ENCODE results near the gene SEMA3F.

Gene SEMA3F

DNA sequence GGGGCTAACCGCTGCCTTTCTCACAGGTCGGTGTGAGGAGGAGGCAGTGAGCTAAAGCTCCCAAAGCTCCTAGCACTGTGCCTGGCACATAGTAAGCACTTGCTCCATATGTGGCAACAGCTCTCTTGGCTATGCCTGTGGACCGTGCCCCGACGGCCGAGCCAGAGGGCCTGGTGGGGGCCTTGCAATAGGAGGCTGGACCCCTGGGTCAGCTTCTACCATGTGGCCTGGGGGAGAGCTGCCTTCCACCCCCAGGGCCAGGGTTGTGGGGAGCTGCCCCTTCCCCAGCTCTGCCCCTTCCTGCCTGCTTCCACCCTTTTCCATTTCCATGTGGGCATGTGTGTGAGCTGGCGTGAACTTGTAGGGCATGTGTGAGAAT, 19.4 kb downstream of the SEMA3F start:
- no peaks in the 10 kb centered on the region for H3K9me3 ChIP-seq (ENCODE audit: insufficient read depth, low read length)
- no peaks in the 10 kb centered on the region for H3K79me2 ChIP-seq (ENCODE audit: insufficient read depth, low read length)
- no peaks in the 10 kb centered on the region for H4K20me1 ChIP-seq (ENCODE audit: low read depth, low read length)
- no peaks in the 10 kb centered on the region for H3K9me2 ChIP-seq (replicated peaks; ENCODE audit: insufficient read depth, low read length)
- no peak overlapping the region for H2AFZ ChIP-seq (ENCODE audit: low read depth, low read length, severe bottlenecking)
- no peaks in the 10 kb centered on the region for H3F3A ChIP-seq (ENCODE audit: insufficient read depth)
- no peak overlapping the region for H3K27ac ChIP-seq (ENCODE audit: low read depth, low read length)
- TF ChIP-seq, protein P1, sequence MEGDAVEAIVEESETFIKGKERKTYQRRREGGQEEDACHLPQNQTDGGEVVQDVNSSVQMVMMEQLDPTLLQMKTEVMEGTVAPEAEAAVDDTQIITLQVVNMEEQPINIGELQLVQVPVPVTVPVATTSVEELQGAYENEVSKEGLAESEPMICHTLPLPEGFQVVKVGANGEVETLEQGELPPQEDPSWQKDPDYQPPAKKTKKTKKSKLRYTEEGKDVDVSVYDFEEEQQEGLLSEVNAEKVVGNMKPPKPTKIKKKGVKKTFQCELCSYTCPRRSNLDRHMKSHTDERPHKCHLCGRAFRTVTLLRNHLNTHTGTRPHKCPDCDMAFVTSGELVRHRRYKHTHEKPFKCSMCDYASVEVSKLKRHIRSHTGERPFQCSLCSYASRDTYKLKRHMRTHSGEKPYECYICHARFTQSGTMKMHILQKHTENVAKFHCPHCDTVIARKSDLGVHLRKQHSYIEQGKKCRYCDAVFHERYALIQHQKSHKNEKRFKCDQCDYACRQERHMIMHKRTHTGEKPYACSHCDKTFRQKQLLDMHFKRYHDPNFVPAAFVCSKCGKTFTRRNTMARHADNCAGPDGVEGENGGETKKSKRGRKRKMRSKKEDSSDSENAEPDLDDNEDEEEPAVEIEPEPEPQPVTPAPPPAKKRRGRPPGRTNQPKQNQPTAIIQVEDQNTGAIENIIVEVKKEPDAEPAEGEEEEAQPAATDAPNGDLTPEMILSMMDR (IDR thresholded peaks at IDR 0.05; ENCODE audit: insufficient read depth, low read length, poor library complexity, severe bottlenecking) = no peak
- TF ChIP-seq EZH2phosphoT487 (conservative IDR thresholded peaks at IDR 0.05; ENCODE audit: low read length) = no peak
- H3K4me3 ChIP-seq (ENCODE audit: insufficient read depth, low read length, poor library complexity, severe bottlenecking) = no peak overlapping the region
- no peak overlapping the region for H3K9ac ChIP-seq (ENCODE audit: low read length)
- H3K4me2 ChIP-seq (ENCODE audit: low read depth, low read length, poor library complexity, severe bottlenecking) = no peak overlapping the region
- H3K36me3 ChIP-seq (ENCODE audit: low read length) = no peaks in the 10 kb centered on the region
- no peaks in the 10 kb centered on the region for H3K27me3 ChIP-seq (ENCODE audit: low read length)

DNA sequence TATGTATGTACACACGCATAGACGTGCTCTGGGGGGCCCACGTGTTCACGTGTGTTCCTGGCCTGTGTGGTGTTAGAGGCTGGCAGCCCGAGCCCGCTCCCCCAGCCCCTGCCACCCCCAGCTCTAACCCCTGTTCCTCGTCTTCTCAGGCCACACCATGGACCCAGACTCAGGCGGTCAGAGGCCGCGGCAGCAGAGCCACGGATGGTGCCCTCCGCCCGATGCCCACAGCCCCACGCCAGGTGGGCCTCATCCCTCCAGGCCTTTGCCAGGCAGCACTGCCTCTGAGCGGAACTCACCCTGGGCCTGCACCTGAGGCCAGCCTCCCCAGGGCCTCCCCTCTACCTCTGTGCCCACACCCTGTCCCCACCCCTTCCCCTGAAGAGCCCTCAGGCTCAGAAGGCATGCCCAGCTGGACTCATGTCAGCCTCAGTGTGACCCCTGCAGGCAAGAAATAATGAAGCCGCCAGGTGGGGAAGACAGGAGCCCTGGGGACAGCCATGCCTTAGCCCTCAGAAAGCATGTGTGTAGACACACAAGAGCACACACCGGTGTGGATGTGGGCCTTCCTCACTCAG, 19.9 kb downstream of the SEMA3F start:
- no peak overlapping the region for H3K4me2 ChIP-seq (ENCODE audit: low read depth, low read length, poor library complexity, severe bottlenecking)
- H3K9me3 ChIP-seq (ENCODE audit: insufficient read depth, low read length) = no peaks in the 10 kb centered on the region
- H3K27me3 ChIP-seq (ENCODE audit: low read length) = no peaks in the 10 kb centered on the region
- no peak overlapping the region for H3K9ac ChIP-seq (ENCODE audit: low read length)
- no peaks in the 10 kb centered on the region for H3K9me2 ChIP-seq (replicated peaks; ENCODE audit: insufficient read depth, low read length)
- H4K20me1 ChIP-seq (ENCODE audit: low read depth, low read length) = no peaks in the 10 kb centered on the region
- TF ChIP-seq, protein P1 (IDR thresholded peaks at IDR 0.05; ENCODE audit: insufficient read depth, low read length, poor library complexity, severe bottlenecking) = no peak
- no peak for TF ChIP-seq EZH2phosphoT487 (conservative IDR thresholded peaks at IDR 0.05; ENCODE audit: low read length)
- H3K36me3 ChIP-seq (ENCODE audit: low read length) = no peaks in the 10 kb centered on the region
- H3K79me2 ChIP-seq (ENCODE audit: insufficient read depth, low read length) = no peaks in the 10 kb centered on the region
- no peak overlapping the region for H2AFZ ChIP-seq (ENCODE audit: low read depth, low read length, severe bottlenecking)
- H3K4me3 ChIP-seq (ENCODE audit: insufficient read depth, low read length, poor library complexity, severe bottlenecking) = no peak overlapping the region
- H3K27ac ChIP-seq (ENCODE audit: low read depth, low read length) = no peak overlapping the region
- no peaks in the 10 kb centered on the region for H3F3A ChIP-seq (ENCODE audit: insufficient read depth)

- H3K36me3 ChIP-seq (ENCODE audit: low read length) = no peaks in the 10 kb centered on the region
- no peak overlapping the region for H3K4me2 ChIP-seq (ENCODE audit: low read depth, low read length, poor library complexity, severe bottlenecking)
- no peak for TF ChIP-seq EZH2phosphoT487 (conservative IDR thresholded peaks at IDR 0.05; ENCODE audit: low read length)
- TF ChIP-seq, protein P1 (IDR thresholded peaks at IDR 0.05; ENCODE audit: insufficient read depth, low read length, poor library complexity, severe bottlenecking) = no peak
- no peak overlapping the region for H3K27ac ChIP-seq (ENCODE audit: low read depth, low read length)
- H3K9me3 ChIP-seq (ENCODE audit: insufficient read depth, low read length) = no peaks in the 10 kb centered on the region
- H3K9ac ChIP-seq (ENCODE audit: low read length) = no peak overlapping the region
- H4K20me1 ChIP-seq (ENCODE audit: low read depth, low read length) = no peaks in the 10 kb centered on the region
- no peaks in the 10 kb centered on the region for H3K79me2 ChIP-seq (ENCODE audit: insufficient read depth, low read length)
- no peaks in the 10 kb centered on the region for H3K9me2 ChIP-seq (replicated peaks; ENCODE audit: insufficient read depth, low read length)
- no peaks in the 10 kb centered on the region for H3K27me3 ChIP-seq (ENCODE audit: low read length)
- no peaks in the 10 kb centered on the region for H3F3A ChIP-seq (ENCODE audit: insufficient read depth)
- H2AFZ ChIP-seq (ENCODE audit: low read depth, low read length, severe bottlenecking) = no peak overlapping the region
- H3K4me3 ChIP-seq (ENCODE audit: insufficient read depth, low read length, poor library complexity, severe bottlenecking) = no peak overlapping the region
Measured at GRCh38 chr3:50177346-50177745, 22.2 kb downstream of the SEMA3F start.

All from SU-DHL-6 (cell line).